GM18858 (cell line): ENCODE measurements around the gene SLC6A7.

Experiments
- ATAC-seq: cut with Tn5 transposase; IDR thresholded peaks from one replicate; pipeline ENCODE4 v1.9.1; 2021; ENCODE audit not compliant: unreplicated experiment

Gene SLC6A7

GRCh38 chr5:150155258-150156026 lies 34.4 kb upstream of the SLC6A7 start, which contains the start of gene PDGFRB:
PDGFRB (minus strand) TSS chr5:150155845; CDS start chr5:150137047, 18,798 bp downstream.
- ATAC-seq = no peak

GRCh38 chr5:150156027-150156368 lies 33.9 kb upstream of the SLC6A7 start:
- no peak for ATAC-seq

GRCh38 chr5:150156540-150156939 lies 33.3 kb upstream of the SLC6A7 start:
- ATAC-seq = no peak

GRCh38 chr5:150157168-150157567 lies 32.7 kb upstream of the SLC6A7 start:
- ATAC-seq = no peak

GRCh38 chr5:150158170-150158949 lies 31.5 kb upstream of the SLC6A7 start:
- ATAC-seq = no peak

GRCh38 chr5:150159031-150159430 lies 30.8 kb upstream of the SLC6A7 start:
- no peak for ATAC-seq

GRCh38 chr5:150159741-150160179 lies 30.1 kb upstream of the SLC6A7 start:
- ATAC-seq = no peak

- no peak for ATAC-seq
These were observed 29.3 kb upstream of the SLC6A7 start for GRCh38 chr5:150160448-150161081.

- peak; percentile 81 for ATAC-seq
These were observed 28.4 kb upstream of the SLC6A7 start for GRCh38 chr5:150161242-150162141.

GRCh38 chr5:150162142-150162513 lies 27.7 kb upstream of the SLC6A7 start:
- ATAC-seq = no peak

- no peak for ATAC-seq
These were observed 26.8 kb upstream of the SLC6A7 start for GRCh38 chr5:150163035-150163434.

- ATAC-seq = no peak
These were observed 26.3 kb upstream of the SLC6A7 start for GRCh38 chr5:150163547-150164059.

GRCh38 chr5:150164211-150164980 lies 25.5 kb upstream of the SLC6A7 start:
- no peak for ATAC-seq

- no peak for ATAC-seq
These were observed 23.7 kb upstream of the SLC6A7 start for GRCh38 chr5:150166037-150166649.

- no peak for ATAC-seq
These were observed 23.0 kb upstream of the SLC6A7 start, which contains the start of gene CDX1 for GRCh38 chr5:150166650-150167511. CDX1 (plus strand) TSS chr5:150166778; CDS start chr5:150166877, 99 bp downstream.

GRCh38 chr5:150167512-150167850 lies 22.4 kb upstream of the SLC6A7 start:
- no peak for ATAC-seq

GRCh38 chr5:150167908-150168307 lies 22.0 kb upstream of the SLC6A7 start:
- ATAC-seq = no peak

- no peak for ATAC-seq
These were observed 21.0 kb upstream of the SLC6A7 start for GRCh38 chr5:150168864-150169263.
